Breast epithelium (tissue), 3 donors: ENCODE data around the gene ZSWIM7.

Experiments used
- CTCF ChIP-seq, 3 donors: fragments of 450-650 bp; IDR thresholded peaks; one replicate each; pipeline ENCODE4 v1.5.1; 2016 to 2017; ENCODE audit warnings: antibody characterized with exemption in 3 of 3, mild to moderate bottlenecking in 3 of 3, moderate library complexity in 3 of 3
- POLR2AphosphoS5 ChIP-seq, 3 donors: sonication (generic); formaldehyde crosslinking; IDR thresholded peaks; one replicate each; pipeline ENCODE4 v1.6.1; 2017; ENCODE audit warnings: antibody characterized with exemption in 3 of 3

- TF ChIP-seq POLR2AphosphoS5 (IDR thresholded peaks at IDR 0.05) = no peak
- no peak for TF ChIP-seq CTCF (IDR thresholded peaks at IDR 0.05)
These were observed 52.8 kb downstream of the ZSWIM7 start for GRCh38 chr17:15946611-15947120.
